Activated CD4-positive, alpha-beta T cell treated with anti-CD3 and anti-CD28 coated beads, Interleukin-2, amount 50 U/mL, for 24 hours (primary cell): ENCODE results near the gene GOSR2.
"Not testable (repeated sequence)": the region's sequence is repeated elsewhere in the genome, so short reads cannot be mapped to it uniquely, and the experiment has no call there.

Source experiments
- DNase-seq, 2 donors: peaks; one replicate each; pipeline ENCODE4 v3.0.0-alpha.2; 2020; ENCODE audit warnings: low read depth in 1 of 2, low spot score in 1 of 2

The GOSR2 gene

GRCh38 chr17:46928467-46929261, 5.7 kb downstream of the GOSR2 start:
- no peak for DNase-seq

- no peak for DNase-seq
Observed at GRCh38 chr17:46929413-46929812, 6.5 kb downstream of the GOSR2 start.

DNA sequence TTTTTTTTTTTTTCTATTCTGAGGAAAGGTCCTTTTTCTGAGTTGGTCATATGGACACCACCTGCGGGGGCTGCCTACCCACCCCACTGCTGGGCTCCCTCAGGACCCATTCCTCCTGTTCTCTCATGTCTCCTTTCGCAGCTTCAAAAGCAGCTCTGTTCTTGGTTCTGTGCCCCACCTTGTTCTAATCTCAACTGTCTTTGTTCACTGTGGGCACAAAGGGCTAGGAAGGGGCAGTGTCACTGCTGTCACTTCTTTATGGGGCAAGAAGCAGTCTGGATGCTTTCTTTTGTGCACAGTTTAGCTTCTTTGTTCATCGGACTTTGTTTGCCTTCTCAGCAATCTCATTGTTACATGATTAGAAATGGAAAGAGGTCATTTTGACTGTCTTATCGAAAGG, 7.1 kb downstream of the GOSR2 start:
- no peak for DNase-seq

DNA sequence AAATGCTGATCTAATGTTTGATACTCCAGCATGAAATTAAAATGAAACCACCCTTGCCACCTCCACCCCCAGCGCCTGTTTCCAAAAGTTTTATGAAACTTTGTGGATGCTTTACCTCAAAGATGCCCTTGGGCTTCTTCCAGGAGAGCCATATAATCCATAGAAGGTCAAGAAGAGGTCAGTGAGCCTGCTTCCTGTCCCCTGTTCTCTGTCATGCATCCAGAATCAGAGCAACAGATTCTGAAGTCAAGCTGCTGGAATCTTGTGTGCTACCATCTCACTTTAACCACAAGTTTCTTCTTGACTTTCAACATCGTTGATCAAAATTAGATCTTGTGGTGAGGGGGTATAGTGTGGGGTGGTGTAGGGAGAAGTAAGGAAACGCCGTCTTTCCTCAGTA, 8.6 kb downstream of the GOSR2 start:
- no peak for DNase-seq

- DNase-seq: no peak
Observed at GRCh38 chr17:46935658-46936266, 12.8 kb downstream of the GOSR2 start.

- peak in 1 of 2 donors; percentile 61 for DNase-seq
Observed at GRCh38 chr17:46940692-46941404, 17.9 kb downstream of the GOSR2 start.

DNA sequence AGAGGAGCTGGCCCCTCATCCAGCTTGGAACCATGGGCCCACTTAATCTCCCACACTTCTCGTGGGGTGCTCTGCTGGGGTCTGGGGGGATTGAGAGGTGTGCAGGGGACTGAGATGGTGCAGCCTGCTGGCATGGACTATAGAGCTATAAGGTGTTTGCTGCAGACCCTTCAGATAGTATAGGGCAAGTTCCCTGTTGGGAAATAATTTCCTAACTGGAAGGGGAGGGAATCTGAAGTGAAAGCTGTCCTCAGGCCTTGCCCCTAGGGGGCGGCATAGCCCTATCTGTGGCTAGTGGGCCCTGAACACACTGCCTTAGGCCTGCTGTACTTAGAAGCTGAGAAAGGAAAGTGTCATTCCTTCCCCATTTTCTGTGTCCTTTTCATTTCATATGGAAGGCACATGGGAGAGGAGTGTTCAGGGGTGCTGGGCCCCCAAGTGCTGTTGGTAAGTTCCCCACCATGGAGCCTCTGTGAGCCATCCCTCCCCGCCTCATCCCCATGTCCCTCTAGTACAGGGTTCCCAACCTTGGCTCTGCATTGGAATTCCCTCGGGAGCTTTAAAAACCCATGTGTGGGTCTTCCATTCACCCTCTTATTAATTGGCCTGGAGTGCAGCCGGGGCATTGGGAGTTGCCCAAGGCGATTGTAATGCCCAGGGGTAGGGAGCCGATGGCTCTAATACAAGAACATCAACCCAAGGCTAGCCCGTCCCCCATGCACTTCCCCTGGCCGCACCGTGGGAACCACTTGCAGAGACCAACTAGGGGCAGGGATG, 19.7 kb downstream of the GOSR2 start:
- peak in 1 of 2 donors; percentile 25 for DNase-seq

- no peak for DNase-seq
Observed at GRCh38 chr17:46943218-46943500, 20.2 kb downstream of the GOSR2 start.

- DNase-seq: no peak
Observed at GRCh38 chr17:46943501-46944393, 20.8 kb downstream of the GOSR2 start.

DNA sequence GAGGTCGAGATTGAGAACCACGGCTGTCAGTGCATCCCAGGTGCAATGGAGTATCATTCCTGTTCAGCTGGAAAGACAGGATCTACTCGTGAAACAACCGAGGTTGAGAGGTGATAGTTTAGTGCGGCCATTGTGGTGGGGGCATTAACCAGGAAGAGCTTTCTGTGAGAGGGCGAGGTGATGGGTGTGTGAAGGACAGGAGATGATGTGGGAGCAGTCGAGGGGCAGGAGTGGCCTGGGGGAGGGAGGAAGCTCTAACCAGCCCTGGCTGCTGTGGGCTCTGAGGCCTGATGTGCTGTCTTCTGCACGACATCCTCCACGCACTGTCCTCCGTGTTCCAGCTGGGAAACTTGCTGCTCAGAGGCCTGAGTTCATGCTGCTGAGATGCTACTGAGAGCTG, 22.0 kb downstream of the GOSR2 start:
- no peak for DNase-seq

GRCh38 chr17:46947216-46947615, 24.3 kb downstream of the GOSR2 start:
- no peak for DNase-seq

DNA sequence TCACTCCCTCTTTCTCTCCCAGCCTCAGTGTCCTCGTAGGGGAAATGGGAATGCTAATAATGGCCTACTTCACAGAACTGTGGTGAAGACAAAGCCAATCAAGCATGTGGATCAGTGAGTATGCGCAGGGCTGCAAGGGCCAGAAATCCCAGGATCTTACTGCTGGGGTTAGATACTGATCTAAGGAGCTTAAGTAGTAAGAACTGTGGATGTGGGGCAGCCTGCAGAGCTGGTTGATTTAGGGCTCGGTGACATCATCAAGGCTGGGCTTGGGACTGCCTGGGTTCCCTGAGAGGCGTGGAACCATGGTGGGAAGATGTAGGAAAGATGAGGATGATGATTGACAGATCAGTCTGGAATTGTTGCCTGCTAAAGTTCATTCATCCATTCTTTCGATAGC, 25.6 kb downstream of the GOSR2 start:
- DNase-seq: no peak

- DNase-seq: no peak
Observed at GRCh38 chr17:46949291-46950174, 26.6 kb downstream of the GOSR2 start.

DNA sequence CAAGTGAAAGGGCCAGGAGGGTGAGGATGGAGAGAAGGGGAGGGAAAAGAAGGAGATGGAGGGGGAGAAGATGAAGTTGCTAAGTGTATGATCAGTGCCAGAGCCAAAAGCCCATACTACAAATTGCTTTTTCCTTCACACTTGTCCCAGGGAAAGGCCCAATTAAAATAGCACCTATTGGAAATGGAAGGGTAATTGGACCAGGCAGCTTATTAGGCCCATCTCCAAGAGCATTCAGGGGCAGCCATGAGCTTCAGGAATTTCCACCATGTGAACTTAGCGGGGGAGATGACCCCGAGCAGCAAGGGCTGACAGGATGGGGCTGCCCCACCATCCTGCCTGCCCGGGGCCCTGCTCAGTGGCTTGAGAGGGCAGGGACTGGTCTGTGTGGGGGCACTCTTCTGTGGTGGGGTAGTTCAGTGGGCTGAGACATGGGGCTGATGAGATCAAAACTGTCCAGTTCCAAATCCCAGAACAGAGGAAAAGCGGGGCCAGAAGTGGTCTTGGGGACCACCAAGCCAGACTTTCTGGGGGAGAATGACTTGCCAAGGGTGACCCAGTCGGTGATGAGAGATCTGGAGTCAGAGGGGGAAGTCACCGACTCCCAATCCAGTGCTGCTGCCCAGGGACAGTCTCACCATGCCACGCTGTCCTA, 27.5 kb downstream of the GOSR2 start:
- DNase-seq: no peak

- DNase-seq: no peak
Observed at GRCh38 chr17:46950997-46951621, 28.1 kb downstream of the GOSR2 start.

DNA sequence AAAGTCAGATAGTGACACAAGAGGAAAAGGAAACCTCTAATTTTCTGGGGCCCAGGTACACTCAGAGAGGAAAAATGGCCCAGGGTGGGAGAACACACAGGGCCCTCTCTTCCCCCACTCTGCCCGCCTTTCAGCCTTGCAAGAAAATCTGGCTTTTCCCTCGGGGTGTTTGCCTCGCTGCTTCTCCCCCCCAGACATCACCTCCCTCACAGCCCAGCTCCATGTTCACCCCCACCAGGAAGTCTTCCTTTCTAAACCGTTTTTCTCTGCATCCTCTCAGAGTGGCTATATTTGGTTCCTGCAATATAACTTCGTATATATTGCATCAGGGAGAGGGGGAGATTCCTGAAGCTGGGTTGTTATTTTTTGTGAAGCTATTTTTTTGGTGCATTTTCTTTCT, 28.7 kb downstream of the GOSR2 start:
- DNase-seq: no peak

GRCh38 chr17:46952115-46952514, 29.2 kb downstream of the GOSR2 start:
- no peak for DNase-seq

- not testable (repeated sequence) for DNase-seq
Observed at GRCh38 chr17:46953191-46953590, 30.2 kb downstream of the GOSR2 start.
